CD4-positive, alpha-beta memory T cell (primary cell): Measurements from ENCODE around the gene ABHD1. TPM values are rescaled to one million over a fixed set of nuclear protein-coding genes. Genes with fewer than 3 reads are reported as not detected.
"Not testable (repeated sequence)": the region's sequence is repeated elsewhere in the genome, so short reads cannot be mapped to it uniquely, and the experiment has no call there.

Experiments used
- CTCF ChIA-PET: fragments of 350-600 bp; sonication (Branson Sonifier 250); formaldehyde crosslinking; loops from one replicate; lab custom pipeline; 2021; ENCODE audit warnings: inconsistent platforms; ENCODE audit not compliant: partially characterized antibody; lab: Charles Lee
- POLR2A ChIA-PET: fragments of 350-600 bp; sonication (Branson Sonifier 250); formaldehyde crosslinking; loops from one replicate; lab custom pipeline; 2021; ENCODE audit not compliant: partially characterized antibody; lab: Charles Lee
- DNase-seq, 5 donors: peaks; one replicate each; pipeline versions ENCODE4 v3.0.0 to v3.0.0-alpha.2; 2020 to 2022; ENCODE audit warnings: mixed read lengths in 1 of 5
- H3K27ac ChIP-seq: one replicate; pipeline ENCODE4 v1.7.0; 2013; ENCODE audit warnings: low read depth, low read length
- H3K27me3 ChIP-seq: 2 replicates; pipeline ENCODE4 v1.7.0; 2013; ENCODE audit warnings: mild to moderate bottlenecking, low read length, moderate library complexity; ENCODE audit not compliant: insufficient read depth
- H3K36me3 ChIP-seq: 2 replicates; pipeline ENCODE4 v1.7.0; 2013; ENCODE audit warnings: mild to moderate bottlenecking, low read length, moderate library complexity; ENCODE audit not compliant: insufficient read depth
- H3K4me1 ChIP-seq: 2 replicates; pipeline ENCODE4 v1.7.0; 2013; ENCODE audit warnings: mild to moderate bottlenecking, low read length, moderate library complexity; ENCODE audit not compliant: insufficient read depth
- H3K4me3 ChIP-seq, 2 donors: one replicate each; pipeline ENCODE4 v1.7.0; 2013; ENCODE audit warnings: low read length in 2 of 2, mild to moderate bottlenecking in 1 of 2
- H3K9me3 ChIP-seq, 2 donors: one replicate each; pipeline ENCODE4 v1.7.0; 2013; ENCODE audit warnings: low read length in 2 of 2, control low read depth in 1 of 2; ENCODE audit not compliant: control insufficient read depth in 1 of 2
- H3K27ac Mint-ChIP-seq, 7 donors: one replicate each; pipeline ENCODE4 v1.8.0; 2020 to 2021; ENCODE audit warnings: mixed read lengths in 7 of 7, mild to moderate bottlenecking in 6 of 7, inconsistent platforms in 3 of 7, moderate library complexity in 3 of 7
- H3K27me3 Mint-ChIP-seq, 2 donors: one replicate each; pipeline ENCODE4 v1.8.0; 2020 to 2021; ENCODE audit warnings: mixed read lengths in 2 of 2
- H3K36me3 Mint-ChIP-seq, 2 donors: one replicate each; pipeline ENCODE4 v1.8.0; 2020 to 2021; ENCODE audit warnings: mixed read lengths in 2 of 2, inconsistent platforms in 1 of 2, mild to moderate bottlenecking in 1 of 2
- H3K4me1 Mint-ChIP-seq, 4 donors: one replicate each; pipeline ENCODE4 v1.8.0; 2020 to 2021; ENCODE audit warnings: mixed read lengths in 4 of 4, mild to moderate bottlenecking in 1 of 4
- H3K4me3 Mint-ChIP-seq, 8 donors: one replicate each; pipeline ENCODE4 v1.8.0; 2020 to 2021; ENCODE audit warnings: mixed read lengths in 8 of 8, mild to moderate bottlenecking in 7 of 8, moderate library complexity in 6 of 8, inconsistent platforms in 3 of 8
- H3K9me3 Mint-ChIP-seq, 8 donors: one replicate each; pipeline ENCODE4 v1.8.0; 2020 to 2021; ENCODE audit warnings: mixed read lengths in 8 of 8, mild to moderate bottlenecking in 5 of 8, inconsistent platforms in 3 of 8, moderate library complexity in 1 of 8
- intact Hi-C: fragments of 100-400 bp; cut with micrococcal nuclease; formaldehyde crosslinking; loops from one replicate; pipeline ENCODE4 v1.15.1; 2023
- polyA plus RNA-seq, 2 donors: library from polyadenylated mRNA; unstranded; fragments of 300-500 nt; fragmentation: Illumina TruSeq; gene quantifications; one replicate each; pipeline ENCODE4 v1.2.3, GENCODE V29; 2021
- total RNA-seq, 2 experiments: library from RNA; stranded (reverse); gene quantifications; one replicate each; pipeline ENCODE4 v1.2.3, GENCODE V29; 2021

Gene ABHD1
- total and polyA plus RNA-seq, 4 experiments from 2014 or later = 0.49 to 2.1 (median 1.2) TPM

GRCh38 chr2:27175330-27175729, 51.7 kb downstream of the ABHD1 start:
- Mint-ChIP-seq H3K36me3 (no peaks in the 10 kb centered on the region), H3K9me3 (no peaks in the 10 kb centered on the region), H3K27ac (no peak overlapping the region), H3K27me3 (peaks cover 27 to 30% of the 10 kb centered on the region in 2 donors), H3K4me1 (peaks cover 4 to 6% (median 5%) of the 10 kb centered on the region in 4 donors), H3K4me3 (no peak overlapping the region)
- Histone ChIP-seq H3K36me3 (no peaks in the 10 kb centered on the region), H3K27me3 (no peaks in the 10 kb centered on the region), H3K4me3 (no peak overlapping the region), H3K9me3 (no peaks in the 10 kb centered on the region), H3K27ac (no peak overlapping the region), H3K4me1 (no peaks in the 10 kb centered on the region)
- intact Hi-C loops = no loop called here
- ChIA-PET POLR2A (interaction anchor here (0.6 kb wide), 1 partner anchor 68 kb away, joined by 3 read pairs; no protein-coding TSS in a partner anchor), CTCF (no interaction called here)
- DNase-seq = no peak

- DNase-seq, H3K4me1 Mint-ChIP-seq, H3K36me3 ChIP-seq, H3K36me3 Mint-ChIP-seq, H3K4me3 Mint-ChIP-seq, POLR2A ChIA-PET, H3K4me3 ChIP-seq, H3K27ac Mint-ChIP-seq, H3K27ac ChIP-seq, intact Hi-C loops, H3K27me3 ChIP-seq, H3K9me3 ChIP-seq, H3K4me1 ChIP-seq, H3K9me3 Mint-ChIP-seq: not testable (repeated sequence)
- H3K27me3 Mint-ChIP-seq = peaks cover 27 to 31% of the 10 kb centered on the region in 2 donors
- CTCF ChIA-PET = interaction anchor here (1.3 kb wide), 1 partner anchor 127 kb away, joined by 3 read pairs; no protein-coding TSS in a partner anchor
These were observed 52.2 kb downstream of the ABHD1 start for GRCh38 chr2:27175781-27176180.

- H3K27me3 ChIP-seq = no peaks in the 10 kb centered on the region
- Mint-ChIP-seq H3K27me3 (peaks cover 22 to 38% of the 10 kb centered on the region in 2 donors), H3K36me3 (no peaks in the 10 kb centered on the region), H3K27ac (no peak overlapping the region), H3K4me1 (peaks cover 0 to 6% (median 2%) of the 10 kb centered on the region in 4 donors), H3K9me3 (no peaks in the 10 kb centered on the region), H3K4me3 (no peak overlapping the region)
- no peak overlapping the region for H3K4me3 ChIP-seq
- no peaks in the 10 kb centered on the region for H3K36me3 ChIP-seq
- no peak overlapping the region for H3K27ac ChIP-seq
- CTCF ChIA-PET = interaction anchor here (0.6 to 1.3 kb wide), 2 partner anchors 10 to 125 kb away, joined by 3 read pairs; no protein-coding TSS in a partner anchor
- POLR2A ChIA-PET = no interaction called here
- intact Hi-C loops = no loop called here
- H3K4me1 ChIP-seq = no peaks in the 10 kb centered on the region
- no peak for DNase-seq
- no peaks in the 10 kb centered on the region for H3K9me3 ChIP-seq
These were observed 54.1 kb downstream of the ABHD1 start for GRCh38 chr2:27177441-27178351.

- ChIA-PET POLR2A (no interaction called here), CTCF (no interaction called here)
- H3K4me1 Mint-ChIP-seq = peaks cover 0 to 6% (median 2%) of the 10 kb centered on the region in 4 donors
- DNase-seq = no peak
- no peaks in the 10 kb centered on the region for H3K27me3 ChIP-seq
- no peak overlapping the region for H3K27ac Mint-ChIP-seq
- intact Hi-C loops = no loop called here
- H3K36me3 ChIP-seq = no peaks in the 10 kb centered on the region
- no peaks in the 10 kb centered on the region for H3K9me3 Mint-ChIP-seq
- H3K4me3 ChIP-seq = no peak overlapping the region
- no peaks in the 10 kb centered on the region for H3K4me1 ChIP-seq
- no peaks in the 10 kb centered on the region for H3K9me3 ChIP-seq
- no peaks in the 10 kb centered on the region for H3K36me3 Mint-ChIP-seq
- H3K27me3 Mint-ChIP-seq = peaks cover 22 to 38% of the 10 kb centered on the region in 2 donors
- no peak overlapping the region for H3K27ac ChIP-seq
- H3K4me3 Mint-ChIP-seq = no peak overlapping the region
These were observed 54.9 kb downstream of the ABHD1 start for GRCh38 chr2:27178469-27178868.

- peaks cover 28 to 44% of the 10 kb centered on the region in 2 donors for H3K27me3 Mint-ChIP-seq
- CTCF ChIA-PET = interaction anchor here (0.6 to 1.2 kb wide), 2 partner anchors 10 to 124 kb away, joined by 3 to 5 read pairs; no protein-coding TSS in a partner anchor
- DNase-seq = no peak
These were observed 55.9 kb downstream of the ABHD1 start for GRCh38 chr2:27179344-27180000.

More at GRCh38 chr2:27179344-27180000, 55.9 kb downstream of the ABHD1 start:
- H3K4me3 Mint-ChIP-seq = no peak overlapping the region
- no peaks in the 10 kb centered on the region for H3K36me3 Mint-ChIP-seq
- peaks cover 0 to 1% (median 0%) of the 10 kb centered on the region in 8 donors for H3K9me3 Mint-ChIP-seq
- Histone ChIP-seq H3K4me1 (no peaks in the 10 kb centered on the region), H3K27ac (no peak overlapping the region), H3K36me3 (no peaks in the 10 kb centered on the region), H3K4me3 (no peak overlapping the region), H3K9me3 (no peaks in the 10 kb centered on the region), H3K27me3 (no peaks in the 10 kb centered on the region)
- H3K27ac Mint-ChIP-seq = no peak overlapping the region
- intact Hi-C loops = no loop called here
- POLR2A ChIA-PET = interaction anchor here (0.5 kb wide), 1 partner anchor 10 kb away, joined by 3 read pairs; no protein-coding TSS in a partner anchor
- peaks cover 0 to 6% (median 2%) of the 10 kb centered on the region in 4 donors for H3K4me1 Mint-ChIP-seq

Other genes with a start within 250 kb of the ABHD1 start
- gene MAPRE3, start 153.2 kb upstream of the ABHD1 start, total RNA-seq = 1 to 10 TPM; 3.4 to 3.6 TPM
- 1 to 10 TPM; 1.3 to 2.5 TPM for gene MAPRE3, start 153.2 kb upstream of the ABHD1 start, polyA plus RNA-seq
- gene TMEM214, start 90.8 kb upstream of the ABHD1 start, total RNA-seq = 10 to 100 TPM; 97.3 to 99.8 TPM
- 10 to 100 TPM; 25.6 to 34.5 TPM for gene TMEM214, start 90.8 kb upstream of the ABHD1 start, polyA plus RNA-seq
- gene AGBL5, start 72.1 kb upstream of the ABHD1 start, total RNA-seq = 10 to 100 TPM; 12.2 to 14.9 TPM
- gene AGBL5, start 72.1 kb upstream of the ABHD1 start, polyA plus RNA-seq = 1 to 10 TPM; 7.4 to 9.3 TPM
- 100 to 1,000 TPM; 269 to 296 TPM for gene OST4, start 52.2 kb upstream of the ABHD1 start, total RNA-seq
- gene OST4, start 52.2 kb upstream of the ABHD1 start, polyA plus RNA-seq = 100 to 1,000 TPM; 877 to 958 TPM
- under 1 TPM; 0.33 to 0.81 TPM for gene EMILIN1, start 45.2 kb upstream of the ABHD1 start, total RNA-seq
- under 1 TPM; 0.35 to 0.67 TPM for gene EMILIN1, start 45.2 kb upstream of the ABHD1 start, polyA plus RNA-seq
- gene KHK, start 37.0 kb upstream of the ABHD1 start, total RNA-seq = 1 to 10 TPM; 6.0 to 8.6 TPM
- 1 to 10 TPM; 6.3 to 8.2 TPM for gene KHK, start 37.0 kb upstream of the ABHD1 start, polyA plus RNA-seq
- under 1 TPM in 1 of 2 experiments, not detected in 1; 0.47 TPM for gene CGREF1, start 4.7 kb upstream of the ABHD1 start, total RNA-seq
- under 1 TPM in 1 of 2 donors, not detected in 1; 0.36 TPM for gene CGREF1, start 4.7 kb upstream of the ABHD1 start, polyA plus RNA-seq
- 10 to 100 TPM; 64.5 to 65.3 TPM for gene PREB, start 10.8 kb downstream of the ABHD1 start, total RNA-seq
- gene PREB, start 10.8 kb downstream of the ABHD1 start, polyA plus RNA-seq = 10 to 100 TPM; 65.5 to 74.2 TPM
- gene PRR30, start 15.6 kb downstream of the ABHD1 start, total RNA-seq = not detected
- gene PRR30, start 15.6 kb downstream of the ABHD1 start, polyA plus RNA-seq = not detected
- gene TCF23, start 25.2 kb downstream of the ABHD1 start, total RNA-seq = not detected
- gene TCF23, start 25.2 kb downstream of the ABHD1 start, polyA plus RNA-seq = not detected
- 100 to 1,000 TPM; 103 to 109 TPM for gene ATRAID, start 88.2 kb downstream of the ABHD1 start, total RNA-seq
- gene ATRAID, start 88.2 kb downstream of the ABHD1 start, polyA plus RNA-seq = 100 to 1,000 TPM; 279 to 443 TPM
- gene SLC5A6, start 88.5 kb downstream of the ABHD1 start, total RNA-seq = 10 to 100 TPM; 21.9 to 25.1 TPM
- gene SLC5A6, start 88.5 kb downstream of the ABHD1 start, polyA plus RNA-seq = 10 to 100 TPM; 18.9 to 21.7 TPM
- gene CAD, start 93.6 kb downstream of the ABHD1 start, total RNA-seq = 10 to 100 TPM; 47.6 to 49.3 TPM
- 10 to 100 TPM; 11.3 to 24.1 TPM for gene CAD, start 93.6 kb downstream of the ABHD1 start, polyA plus RNA-seq
- not detected for gene SLC30A3, start 139.2 kb downstream of the ABHD1 start, total RNA-seq
- gene SLC30A3, start 139.2 kb downstream of the ABHD1 start, polyA plus RNA-seq = not detected
- not detected for gene DNAJC5G, start 151.6 kb downstream of the ABHD1 start, total RNA-seq
- not detected for gene DNAJC5G, start 151.6 kb downstream of the ABHD1 start, polyA plus RNA-seq
- gene TRIM54, start 158.6 kb downstream of the ABHD1 start, total RNA-seq = under 1 TPM in 1 of 2 experiments, not detected in 1; 0.17 TPM
- gene TRIM54, start 158.6 kb downstream of the ABHD1 start, polyA plus RNA-seq = not detected
- 1 to 10 TPM; 5.1 to 5.4 TPM for gene UCN, start 184.6 kb downstream of the ABHD1 start, total RNA-seq
- under 1 TPM in 1 of 2 donors, not detected in 1; 0.84 TPM for gene UCN, start 184.6 kb downstream of the ABHD1 start, polyA plus RNA-seq
- gene MPV17, start 199.3 kb downstream of the ABHD1 start, total RNA-seq = 10 to 100 TPM; 89.3 to 93.3 TPM
- gene MPV17, start 199.3 kb downstream of the ABHD1 start, polyA plus RNA-seq = 100 to 1,000 TPM; 125 to 162 TPM
- 10 to 100 TPM; 82.9 to 90.8 TPM for gene GTF3C2, start 232.9 kb downstream of the ABHD1 start, total RNA-seq
- 10 to 100 TPM; 37.7 to 51.8 TPM for gene GTF3C2, start 232.9 kb downstream of the ABHD1 start, polyA plus RNA-seq
- gene EIF2B4, start 246.5 kb downstream of the ABHD1 start, total RNA-seq = 10 to 100 TPM; 48.4 to 56.0 TPM
- 10 to 100 TPM; 33.4 to 35.1 TPM for gene EIF2B4, start 246.5 kb downstream of the ABHD1 start, polyA plus RNA-seq
- gene SNX17, start 246.8 kb downstream of the ABHD1 start, total RNA-seq = 100 to 1,000 TPM; 122 to 130 TPM
- 100 to 1,000 TPM; 178 to 304 TPM for gene SNX17, start 246.8 kb downstream of the ABHD1 start, polyA plus RNA-seq